DOHH2 (cell line): ENCODE results near the gene CNTNAP5.

Experiments used
- EZH2phosphoT487 ChIP-seq: fragments of 200-600 bp; sonication (generic); IDR thresholded peaks from 2 replicates; pipeline ENCODE4 v1.6.1; 2017; ENCODE audit warnings: borderline replicate concordance, mild to moderate bottlenecking, antibody characterized with exemption, low read length, moderate library complexity, mixed read lengths
- TF ChIP-seq, protein P1 (sequence below): fragments of 200-600 bp; sonication (generic); IDR thresholded peaks from one replicate; pipeline ENCODE4 v1.5.1; 2014; ENCODE audit warnings: antibody characterized with exemption, mild to moderate bottlenecking, low read depth, low read length; ENCODE audit not compliant: poor library complexity, severe bottlenecking

DNA sequence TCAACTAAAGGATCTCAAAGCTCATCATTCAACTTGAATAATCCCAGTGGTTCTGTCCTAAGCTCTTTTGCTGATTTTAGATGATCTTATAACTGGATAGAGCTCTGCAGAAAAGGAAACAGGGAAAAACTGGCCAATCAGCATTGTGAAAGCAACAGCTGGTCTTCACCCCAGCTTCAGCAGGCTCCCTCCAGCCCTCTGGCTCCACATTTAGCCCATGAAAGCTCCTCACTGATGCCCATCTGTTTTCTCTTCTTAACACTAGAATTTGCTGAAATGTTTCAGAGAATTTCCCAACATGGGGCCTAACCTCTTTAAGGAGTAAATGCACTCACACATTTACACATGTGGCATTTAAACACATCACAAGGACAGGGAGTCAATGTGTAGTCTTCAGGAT, 223.3 kb downstream of the CNTNAP5 start:
- TF ChIP-seq, protein P1, sequence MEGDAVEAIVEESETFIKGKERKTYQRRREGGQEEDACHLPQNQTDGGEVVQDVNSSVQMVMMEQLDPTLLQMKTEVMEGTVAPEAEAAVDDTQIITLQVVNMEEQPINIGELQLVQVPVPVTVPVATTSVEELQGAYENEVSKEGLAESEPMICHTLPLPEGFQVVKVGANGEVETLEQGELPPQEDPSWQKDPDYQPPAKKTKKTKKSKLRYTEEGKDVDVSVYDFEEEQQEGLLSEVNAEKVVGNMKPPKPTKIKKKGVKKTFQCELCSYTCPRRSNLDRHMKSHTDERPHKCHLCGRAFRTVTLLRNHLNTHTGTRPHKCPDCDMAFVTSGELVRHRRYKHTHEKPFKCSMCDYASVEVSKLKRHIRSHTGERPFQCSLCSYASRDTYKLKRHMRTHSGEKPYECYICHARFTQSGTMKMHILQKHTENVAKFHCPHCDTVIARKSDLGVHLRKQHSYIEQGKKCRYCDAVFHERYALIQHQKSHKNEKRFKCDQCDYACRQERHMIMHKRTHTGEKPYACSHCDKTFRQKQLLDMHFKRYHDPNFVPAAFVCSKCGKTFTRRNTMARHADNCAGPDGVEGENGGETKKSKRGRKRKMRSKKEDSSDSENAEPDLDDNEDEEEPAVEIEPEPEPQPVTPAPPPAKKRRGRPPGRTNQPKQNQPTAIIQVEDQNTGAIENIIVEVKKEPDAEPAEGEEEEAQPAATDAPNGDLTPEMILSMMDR, result no peak
- no peak for TF ChIP-seq EZH2phosphoT487
